ENCODE results near the gene CORO2B.
"Not testable (repeated sequence)": the region's sequence is repeated elsewhere in the genome, so short reads cannot be mapped to it uniquely, and the experiment has no call there.

Gene CORO2B

DNA sequence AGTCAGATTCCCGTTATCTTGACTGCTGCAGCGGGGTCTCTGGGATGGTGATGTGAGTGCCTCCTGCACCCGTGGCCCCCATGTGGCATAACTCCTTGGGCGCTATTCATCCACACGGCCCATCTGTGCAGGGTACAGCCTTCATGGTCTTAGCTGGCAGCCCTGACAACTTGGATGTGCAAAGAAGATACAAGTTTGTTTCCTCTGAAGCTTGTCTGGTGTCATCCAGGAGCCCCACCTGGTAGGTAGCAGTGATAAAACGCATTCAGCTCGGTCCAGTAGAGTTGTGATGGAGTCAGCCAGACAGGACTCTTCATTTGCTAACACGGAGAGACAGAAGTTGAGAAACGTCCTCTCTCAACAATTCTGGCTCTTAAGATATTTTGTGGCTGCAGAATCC, 53.3 kb downstream of the CORO2B start:
- DNase-seq, result no peak

DNA sequence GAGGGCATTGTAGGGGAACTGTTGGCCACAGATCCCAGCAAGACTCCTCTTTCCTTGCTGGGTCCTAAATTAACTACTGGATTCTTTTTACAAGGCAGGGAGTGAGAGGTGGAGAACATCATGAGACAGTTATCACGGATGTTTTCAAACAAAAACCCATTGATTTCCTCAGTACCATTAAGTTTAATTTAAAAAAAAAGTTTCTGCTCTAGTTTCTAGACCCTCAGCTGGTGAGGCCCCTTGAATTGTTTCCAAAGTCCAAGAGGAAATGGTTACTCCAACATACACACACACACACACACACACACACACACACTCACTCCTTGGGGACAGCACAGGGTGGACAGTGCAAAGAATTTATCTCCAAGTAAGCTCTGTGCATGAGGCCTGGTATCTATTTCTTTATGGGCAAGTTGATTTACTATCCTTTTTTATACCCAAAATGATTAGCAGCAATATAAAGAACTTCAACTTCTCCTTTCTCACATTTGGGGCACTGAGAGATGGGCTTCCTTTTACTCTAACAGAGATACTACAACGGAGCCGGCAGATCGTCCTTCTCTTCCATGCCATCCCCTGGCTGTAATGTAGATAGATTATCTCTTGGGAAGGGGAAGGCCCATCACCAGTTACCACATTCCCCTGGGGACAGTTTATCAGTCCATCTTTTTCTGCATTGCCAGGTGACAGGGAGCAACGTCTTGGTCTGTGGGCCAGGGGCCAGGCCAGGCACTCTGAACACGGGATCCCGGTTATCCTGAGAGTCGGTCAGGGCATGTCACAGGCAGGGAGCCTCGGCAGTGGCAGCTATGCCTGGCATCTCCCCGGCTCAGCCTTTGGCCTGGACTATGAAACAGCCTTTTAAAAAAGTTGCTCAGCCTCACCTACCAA, 54.7 kb downstream of the CORO2B start:
- no peak for DNase-seq

DNA sequence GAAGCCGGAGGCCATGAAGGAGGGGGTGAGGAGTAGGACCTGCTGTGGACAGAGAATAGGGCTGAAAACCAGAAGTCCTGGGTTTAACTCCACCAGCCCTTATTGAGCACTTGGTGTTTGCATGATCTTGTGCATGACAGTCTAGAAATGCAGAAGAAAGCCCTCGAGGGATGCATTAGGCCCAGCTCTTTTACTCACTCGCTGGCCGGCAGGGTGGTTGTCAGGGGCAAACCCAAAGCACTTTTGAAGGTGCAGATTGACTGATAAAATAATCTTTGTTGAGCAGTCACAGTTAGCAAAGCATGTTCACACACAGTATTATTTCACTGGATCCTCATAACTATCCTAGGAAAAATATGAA, 55.3 kb downstream of the CORO2B start:
- DNase-seq, result no peak

DNA sequence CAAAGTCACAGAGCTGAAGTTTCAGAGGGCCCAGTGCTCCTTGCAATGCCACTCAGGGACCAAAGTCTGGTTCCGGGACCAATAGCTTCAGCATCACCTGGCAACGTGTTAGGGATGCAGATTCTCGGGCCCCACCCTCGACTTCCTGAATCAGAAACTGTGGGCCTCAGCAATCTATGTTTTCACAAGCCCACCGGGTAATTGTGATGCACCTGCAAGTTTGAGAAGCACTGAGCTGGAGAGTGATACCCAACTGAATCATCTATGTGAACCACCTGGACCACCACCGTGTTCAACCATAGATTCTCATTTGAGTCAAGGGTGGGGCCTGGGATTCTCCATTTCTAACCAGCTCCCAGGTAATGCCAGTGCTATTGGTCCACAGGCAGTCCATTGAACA, 55.7 kb downstream of the CORO2B start:
- no peak for DNase-seq

DNA sequence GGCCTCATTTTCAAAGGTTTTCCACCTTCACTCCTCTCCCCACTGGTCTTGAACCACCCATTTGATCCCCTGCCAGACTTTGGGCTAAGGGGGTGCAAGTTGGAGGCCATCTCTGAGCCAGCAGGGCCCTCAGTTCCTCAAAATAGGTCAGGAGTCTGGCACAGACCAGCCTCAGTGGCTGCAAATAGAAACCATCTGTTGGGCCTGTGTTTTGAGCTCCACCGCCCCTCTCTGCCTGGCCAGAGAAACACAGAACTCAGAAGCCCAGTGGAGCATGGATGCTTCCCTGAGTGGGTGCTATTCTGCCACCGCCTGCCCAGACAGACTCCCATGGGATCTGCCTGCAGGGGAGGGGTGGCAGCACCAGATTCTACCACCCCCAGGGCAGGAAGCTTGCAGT, 56.3 kb downstream of the CORO2B start:
- DNase-seq, result no peak

DNA sequence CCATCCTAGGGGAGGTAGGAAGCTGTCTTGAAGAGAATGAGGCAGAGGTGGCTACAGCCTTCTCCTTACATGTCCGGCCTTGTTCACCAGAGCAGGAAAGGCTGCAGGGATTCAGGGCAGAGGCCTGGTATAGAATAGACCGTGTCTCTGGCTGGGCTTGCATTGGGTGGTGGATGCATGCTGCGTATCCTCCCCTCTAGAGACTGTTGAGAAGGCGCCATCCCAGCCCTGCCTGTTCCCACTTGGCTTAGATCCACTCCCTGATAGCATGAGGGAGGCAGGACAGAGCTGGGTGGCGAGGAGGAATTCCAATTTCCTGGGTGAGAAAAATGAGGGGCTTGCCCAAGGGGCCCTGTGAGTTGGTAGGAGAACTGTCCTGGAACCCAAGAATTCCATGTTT, 57.5 kb downstream of the CORO2B start:
- no peak for DNase-seq

DNA sequence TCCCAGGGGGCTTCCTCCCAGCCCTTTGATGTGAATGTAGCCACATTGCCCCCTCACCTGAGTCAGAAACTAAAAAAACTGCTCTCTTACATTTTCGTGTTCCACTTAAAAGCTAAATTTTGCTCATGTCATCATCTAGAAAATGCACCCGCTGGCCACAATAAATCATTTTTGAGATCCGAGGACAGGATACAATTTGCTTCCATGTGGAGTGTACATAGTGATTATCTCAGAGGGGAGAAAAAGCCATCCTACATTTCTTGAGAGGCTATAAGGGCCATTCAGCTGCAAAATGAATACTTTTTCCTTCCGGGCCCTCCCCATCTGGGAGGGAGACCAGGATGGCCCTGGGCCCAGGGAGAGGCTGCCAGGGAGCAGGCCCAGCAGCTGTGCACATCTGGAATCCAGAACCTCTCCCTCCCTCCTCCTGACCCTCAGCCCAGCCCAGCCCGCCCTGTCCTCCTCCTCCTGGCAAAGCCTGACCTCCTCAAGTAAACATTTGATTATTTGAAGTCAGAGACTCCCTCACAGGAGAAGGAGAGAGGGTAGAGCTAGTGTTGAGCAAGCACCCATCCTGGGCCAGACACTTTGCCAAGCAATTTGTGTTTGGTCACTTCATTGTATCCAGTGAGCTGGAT, 59.1 kb downstream of the CORO2B start:
- no peak for DNase-seq

DNA sequence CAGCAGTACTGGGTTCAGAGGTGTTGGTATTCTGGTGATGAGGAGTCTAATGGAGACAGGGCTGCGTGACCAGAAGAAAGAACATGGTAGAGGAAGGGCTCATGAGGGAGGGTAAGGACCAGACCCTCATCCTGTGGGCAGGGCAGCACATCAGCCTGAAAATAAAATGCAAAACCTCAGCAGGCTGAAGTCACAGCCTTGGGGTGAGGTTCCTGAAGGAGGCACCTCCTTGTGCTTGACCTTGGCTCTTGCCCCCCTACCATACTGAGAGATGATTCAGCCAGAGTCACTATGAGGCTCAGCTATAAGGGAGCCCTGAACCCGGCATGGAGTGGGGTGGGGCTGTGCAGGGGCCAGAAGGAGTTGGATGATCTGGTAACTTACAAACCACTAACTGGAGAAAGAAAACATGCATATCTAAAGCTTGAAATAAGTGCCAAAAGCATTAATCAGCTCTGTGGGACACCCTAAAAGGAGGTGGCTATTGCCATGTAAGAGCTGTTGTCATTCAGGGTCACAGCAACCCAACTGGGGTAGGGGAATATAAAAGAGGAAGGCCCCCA, 60.2 kb downstream of the CORO2B start:
- no peak for DNase-seq

DNA sequence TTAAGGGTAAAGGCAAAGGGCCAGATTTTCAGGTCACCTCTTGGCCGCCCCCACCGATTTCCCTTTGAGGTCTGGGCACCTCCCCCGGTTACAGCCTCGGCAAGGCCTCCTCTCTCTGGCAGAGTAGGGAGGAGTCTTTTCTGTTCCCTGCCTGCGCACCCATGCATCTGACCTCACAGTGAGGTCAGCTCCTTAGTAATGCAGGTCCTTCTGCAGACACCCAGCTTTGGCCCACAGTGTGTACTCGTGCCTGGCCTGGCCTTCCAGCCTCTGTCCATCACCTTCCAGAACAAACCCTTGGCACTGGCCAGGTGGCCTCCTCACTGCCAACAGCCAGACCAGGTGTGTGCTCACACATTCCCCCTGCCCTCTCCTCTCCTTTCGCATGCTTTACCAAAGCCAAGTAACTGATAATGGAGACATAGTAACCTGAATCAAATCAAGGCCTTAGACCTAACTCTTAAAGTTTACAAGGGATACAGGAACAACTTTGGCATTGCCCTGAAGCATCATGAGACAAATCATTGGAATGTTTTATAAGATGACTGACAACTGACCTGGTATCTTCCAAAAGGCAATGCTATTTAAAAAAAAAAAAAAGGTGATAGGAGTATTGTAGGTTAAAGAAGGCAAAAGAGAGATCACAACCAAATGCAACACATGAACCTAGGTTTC, 61.3 kb downstream of the CORO2B start:
- DNase-seq, result no peak

DNA sequence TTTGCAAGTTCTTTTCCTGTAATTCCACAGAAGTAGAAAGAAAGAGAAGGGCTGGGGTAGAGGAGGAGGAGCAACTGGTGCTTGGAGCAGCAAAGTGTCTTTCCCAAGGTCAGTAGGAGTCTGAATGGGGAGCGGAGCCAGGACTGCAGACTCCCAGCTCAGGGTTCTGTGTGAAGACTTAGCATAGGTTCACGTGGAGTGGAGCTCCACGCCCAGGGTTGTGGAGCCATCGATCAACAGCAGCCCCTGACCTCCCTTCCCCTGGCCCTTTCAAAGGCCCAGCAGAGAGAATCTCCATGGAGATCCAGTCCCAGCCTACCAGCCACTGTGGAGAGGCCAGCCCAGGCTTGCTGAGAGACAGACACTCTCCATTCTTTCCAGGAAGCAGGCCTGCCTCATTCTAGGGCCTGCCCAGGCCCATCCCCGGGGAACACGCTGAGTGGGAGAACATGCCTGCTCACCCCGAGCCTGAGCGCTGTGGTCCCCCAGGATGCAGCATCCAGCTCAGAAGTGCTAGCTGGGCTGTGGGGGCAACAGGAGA, 62.1 kb downstream of the CORO2B start:
- DNase-seq, result peak; percentile 16

DNA sequence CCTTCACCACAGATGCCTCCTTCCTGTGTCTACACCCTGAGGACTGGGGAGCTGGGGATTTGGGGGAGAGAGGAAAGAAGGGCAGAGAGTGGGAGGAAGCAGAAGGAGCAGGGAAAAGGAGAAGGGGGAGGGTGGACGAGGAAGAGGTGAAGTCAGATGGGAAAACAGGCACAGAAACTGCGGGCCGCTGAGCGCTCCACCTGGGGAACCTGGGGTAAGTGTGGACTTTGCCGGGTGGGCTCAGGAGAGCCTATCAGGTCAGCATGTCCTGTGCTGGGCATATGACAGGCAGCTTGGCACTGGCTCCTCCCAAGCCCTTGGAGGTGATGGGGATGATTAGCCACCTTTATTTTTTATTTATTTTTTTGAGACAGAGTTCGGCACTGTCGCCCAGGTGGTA, 62.6 kb downstream of the CORO2B start:
- DNase-seq, result no peak

DNA sequence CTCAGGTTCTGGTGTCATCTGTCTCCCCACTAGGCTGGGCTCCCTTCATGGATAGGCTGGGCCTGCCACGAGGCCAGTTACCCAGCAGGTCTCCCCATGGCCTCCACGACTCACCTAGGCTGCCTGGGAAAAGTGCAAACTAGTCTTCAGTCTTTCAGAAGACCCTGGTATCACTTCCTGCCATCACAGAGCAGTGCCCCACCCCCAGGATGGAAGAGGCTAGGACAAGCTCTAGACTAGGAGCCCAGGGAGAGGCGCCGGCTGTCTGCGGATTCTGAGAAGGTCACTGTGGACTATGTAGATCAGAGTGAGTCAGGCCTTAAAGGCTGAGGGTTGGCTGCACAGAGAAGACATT, 63.7 kb downstream of the CORO2B start:
- DNase-seq, result no peak

DNA sequence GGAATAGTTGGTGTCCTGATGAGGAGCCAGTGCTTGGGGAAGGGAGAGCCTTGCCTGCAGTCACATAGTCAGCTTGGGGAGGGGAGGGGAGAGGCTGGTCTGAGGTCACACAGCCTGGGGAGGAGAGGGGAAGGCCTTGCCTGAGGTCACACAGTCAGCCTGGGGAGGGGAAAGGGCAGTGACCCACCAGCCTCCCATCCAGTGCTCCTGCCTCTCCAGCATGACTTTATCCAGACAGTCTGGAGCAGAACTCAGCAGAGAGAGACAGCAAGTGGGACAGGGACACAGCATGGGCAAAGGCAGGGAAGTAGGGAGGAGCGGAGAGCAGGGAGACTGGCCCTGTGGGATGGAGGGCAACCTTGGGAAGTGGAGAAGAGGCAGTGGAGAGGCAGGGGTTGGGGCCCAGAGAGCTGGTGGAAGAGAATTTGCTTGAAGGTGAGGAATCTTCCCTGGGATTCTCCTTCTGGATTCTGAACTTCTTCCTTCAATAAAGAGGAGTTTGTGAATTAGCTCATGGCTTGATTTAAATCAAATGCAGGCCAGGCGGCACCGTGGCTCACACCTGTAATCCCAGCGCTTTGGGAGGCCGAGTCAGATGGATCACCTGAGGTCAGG, 64.5 kb downstream of the CORO2B start:
- DNase-seq, result no peak

DNA sequence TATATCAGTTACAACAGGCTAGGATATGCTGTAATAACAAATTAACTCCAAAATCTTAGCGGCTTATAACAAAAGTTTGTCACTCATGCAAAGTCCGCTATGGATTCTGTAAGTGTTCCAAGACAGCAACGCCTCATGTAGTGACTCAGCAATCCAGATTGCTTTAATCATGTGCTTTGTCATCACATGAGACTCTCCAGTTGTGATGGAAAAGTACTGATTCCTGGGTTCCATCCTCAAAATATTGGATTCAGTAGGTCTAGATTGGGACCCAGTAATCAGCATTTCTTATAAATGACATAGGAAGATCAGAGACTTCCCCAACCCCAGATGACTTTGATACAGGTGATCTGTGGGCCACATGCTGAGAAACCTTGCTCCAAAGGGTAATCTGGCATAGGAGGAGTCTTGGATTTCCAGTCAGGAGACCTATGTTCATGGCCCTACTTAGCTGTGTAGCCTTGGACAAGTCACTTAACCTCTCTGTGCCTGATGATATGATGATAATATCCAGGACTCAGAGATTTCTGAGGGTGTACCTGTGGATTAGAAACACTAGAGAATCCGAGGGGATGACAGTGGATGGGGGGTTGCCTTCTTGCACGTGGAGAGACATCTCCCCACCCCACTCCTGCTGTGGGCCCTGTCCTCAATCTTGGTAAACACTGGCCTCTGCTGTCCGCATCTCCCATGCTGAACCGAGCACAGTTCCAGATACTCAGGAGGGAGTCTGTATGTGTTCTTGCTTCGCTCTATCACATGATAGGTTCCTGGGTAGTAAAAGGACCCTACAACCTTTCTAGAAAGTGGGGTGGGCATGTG, 65.5 kb downstream of the CORO2B start:
- DNase-seq, result no peak

DNA sequence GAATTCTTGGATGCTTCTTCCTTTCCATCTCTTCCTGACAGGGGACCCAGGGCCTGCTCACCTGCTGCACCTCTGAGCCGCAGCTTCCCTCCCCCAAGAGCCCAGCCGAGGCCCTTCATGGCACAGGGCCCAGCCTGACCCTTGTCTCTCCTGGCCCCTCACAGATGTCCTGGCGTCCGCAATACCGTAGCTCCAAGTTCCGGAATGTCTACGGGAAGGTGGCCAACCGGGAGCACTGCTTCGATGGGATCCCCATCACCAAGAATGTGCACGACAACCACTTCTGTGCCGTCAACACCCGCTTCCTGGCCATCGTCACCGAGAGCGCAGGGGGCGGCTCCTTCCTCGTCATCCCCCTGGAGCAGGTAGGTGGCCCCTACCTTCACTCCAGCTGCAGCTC, 66.2 kb downstream of the CORO2B start:
- no peak for DNase-seq

DNA sequence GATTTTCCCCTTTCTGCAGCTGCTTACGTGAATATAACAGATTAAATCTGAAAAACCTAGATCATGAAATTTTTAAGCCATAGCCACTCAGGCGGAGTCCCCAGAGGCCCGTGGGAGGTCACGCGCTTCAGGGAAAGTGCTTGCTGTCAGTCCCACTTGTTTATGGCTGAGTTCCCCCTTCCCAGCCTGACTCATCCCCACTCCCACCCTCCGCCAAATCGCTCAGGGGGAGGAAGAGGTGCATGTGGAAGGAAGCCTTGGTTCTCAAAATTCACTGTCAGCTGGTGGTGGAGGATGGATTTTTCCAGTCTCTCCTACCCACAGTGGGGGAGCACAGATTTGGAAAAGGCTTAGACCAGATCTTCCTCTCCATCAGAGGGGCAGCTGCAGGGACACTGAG, 67.4 kb downstream of the CORO2B start:
- no peak for DNase-seq

DNA sequence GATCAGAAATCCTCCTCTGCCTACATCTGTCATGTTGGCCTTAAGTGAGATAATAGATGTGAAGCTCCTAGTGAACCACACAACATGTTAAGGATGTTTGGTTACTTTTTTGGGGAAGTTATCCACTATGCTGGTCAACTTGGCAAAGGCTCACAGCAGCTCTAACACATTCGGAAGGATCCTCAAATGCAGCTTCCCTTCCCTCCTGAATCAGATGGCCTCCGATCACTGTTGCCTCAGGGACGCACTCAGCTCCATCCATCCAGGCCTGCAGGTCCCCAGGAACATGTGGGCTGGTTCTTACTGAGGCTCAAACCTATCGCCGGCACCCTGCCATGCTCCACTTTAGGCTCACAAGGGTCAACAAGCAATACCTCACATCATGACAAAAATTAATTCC, 67.9 kb downstream of the CORO2B start:
- no peak for DNase-seq

DNA sequence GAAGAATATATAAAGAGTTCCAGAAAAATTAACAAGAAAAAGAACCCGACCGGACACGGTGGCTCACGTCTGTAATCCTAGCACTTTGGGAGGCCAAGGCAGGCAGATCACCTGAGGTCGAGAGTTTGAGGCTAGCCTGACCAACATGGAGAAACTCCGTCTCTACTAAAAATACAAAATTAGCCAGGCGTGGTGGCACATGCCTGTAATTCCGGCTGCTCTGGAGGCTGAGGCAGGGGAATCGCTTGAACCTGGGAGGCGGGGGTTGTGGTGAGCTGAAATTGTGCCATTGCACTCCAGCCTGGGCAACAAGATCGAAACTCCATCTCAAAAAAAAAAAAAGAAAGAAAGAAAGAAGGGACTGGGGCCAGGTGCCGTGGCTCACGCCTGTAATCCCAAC, 68.6 kb downstream of the CORO2B start:
- not testable (repeated sequence) for DNase-seq

DNA sequence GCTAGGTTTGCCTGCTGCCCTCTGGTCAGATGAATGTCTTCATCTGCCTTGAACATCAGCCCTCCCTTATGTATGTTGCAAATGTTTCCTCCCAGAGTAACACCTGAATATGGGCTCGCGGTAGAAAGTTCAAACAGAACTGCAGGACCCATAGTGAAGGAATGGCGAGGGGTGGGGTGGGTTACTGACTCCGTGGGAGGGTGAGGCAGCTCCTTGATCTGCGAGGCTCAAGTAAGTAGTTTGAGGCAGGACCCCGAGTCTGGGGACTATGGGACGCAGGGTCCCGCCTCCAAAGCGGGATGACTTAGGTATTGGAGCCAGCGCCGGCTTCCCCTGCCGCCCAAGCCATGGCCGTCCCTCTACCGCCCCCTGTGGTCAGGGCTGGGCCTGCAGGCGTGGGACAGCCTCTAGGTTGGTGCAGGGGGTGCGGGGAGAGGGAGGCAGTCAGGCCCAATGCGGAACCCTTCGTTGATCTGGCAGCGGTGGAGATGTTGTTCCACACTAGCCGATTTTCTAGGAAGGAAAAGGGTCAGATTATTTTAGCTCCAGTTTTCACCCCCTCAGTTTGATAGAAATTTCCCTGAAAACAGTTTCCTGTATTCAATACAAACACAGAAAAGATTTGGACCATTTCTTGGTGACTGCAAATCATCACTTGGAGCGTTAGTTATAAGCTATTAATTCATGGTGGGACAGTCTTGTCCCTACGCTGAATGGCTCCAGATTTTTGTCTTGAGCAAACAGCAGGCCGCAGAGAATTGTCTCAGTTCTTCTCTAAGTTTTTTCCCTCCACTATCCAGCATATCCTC, 72.3 kb downstream of the CORO2B start:
- DNase-seq, result no peak

DNA sequence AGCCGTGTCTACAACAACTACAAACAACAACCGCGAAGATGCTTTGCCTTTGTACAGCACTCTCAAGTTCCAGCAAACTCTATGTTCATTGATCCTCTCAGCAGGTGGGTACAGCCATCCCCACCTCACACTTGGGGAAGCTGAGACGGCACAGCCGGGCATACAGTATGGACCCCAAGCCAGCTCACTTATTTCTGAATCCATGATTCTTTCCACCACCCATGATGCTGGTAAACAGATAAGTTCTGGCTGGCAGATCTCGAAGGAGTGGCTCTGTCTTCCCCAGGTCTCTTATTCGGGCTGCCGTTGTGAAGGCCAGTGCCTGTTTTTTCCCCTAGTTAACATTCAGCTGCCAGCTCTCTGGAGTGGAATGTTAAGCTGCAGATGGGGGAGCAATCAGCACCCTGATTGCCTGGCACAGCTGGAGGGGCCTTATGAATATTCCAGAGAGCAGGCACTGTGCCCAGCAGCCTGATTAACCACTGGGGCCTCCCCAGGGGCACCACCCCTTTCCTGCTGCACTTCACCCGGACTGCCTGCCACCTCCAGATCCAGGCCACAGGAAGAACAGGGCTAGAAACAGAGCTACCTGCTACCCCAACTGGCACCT, 73.2 kb downstream of the CORO2B start:
- DNase-seq, result peak; percentile 15

Data from NCI-H2107 (cell line).